VCaP (cell line): Measurements from ENCODE around the gene HS2ST1.

Source experiments
- H3K27ac ChIP-seq: fragments of 450-650 bp; 2 replicates; pipeline ENCODE4 v1.5.1; 2017
- TF ChIP-seq, protein P1 (sequence below): fragments of 450-650 bp; conservative IDR thresholded peaks from 2 replicates; pipeline ENCODE4 v1.5.1; 2017; ENCODE audit warnings: mild to moderate bottlenecking, moderate library complexity

HS2ST1 gene

DNA sequence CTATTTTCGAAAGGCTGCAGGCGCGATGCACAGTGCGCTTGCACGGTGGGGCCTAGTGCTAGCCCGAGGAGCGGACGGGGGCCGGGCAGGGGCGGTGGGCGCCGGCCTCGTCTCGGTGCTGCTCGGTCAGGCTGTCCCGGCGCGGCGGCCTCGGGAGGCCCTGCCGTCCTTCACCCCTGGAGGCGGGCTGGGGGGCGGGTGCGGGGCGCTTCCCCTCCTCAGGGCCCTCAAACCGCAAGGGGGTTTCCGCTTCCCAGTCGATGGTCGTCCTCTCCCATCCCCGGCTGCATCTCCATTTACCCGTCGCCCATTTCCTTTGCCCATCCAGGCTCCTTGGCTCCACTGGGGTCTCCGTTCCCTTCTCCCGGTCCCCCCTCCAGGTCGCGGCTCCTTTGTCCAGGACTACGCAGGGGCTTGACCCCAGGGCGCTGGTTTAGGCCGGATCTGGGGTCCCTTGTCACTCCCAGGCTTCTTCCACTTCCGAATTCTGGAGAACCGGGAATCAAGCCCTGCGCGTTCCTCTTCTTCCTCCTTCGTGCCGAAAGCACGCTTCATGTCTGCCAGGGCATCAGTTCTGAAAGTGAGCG lies 217.9 kb downstream of the HS2ST1 start:
- H3K27ac ChIP-seq: peak overlapping the region; percentile 18; the same call in 1 of the 2 replicates
- TF ChIP-seq, protein P1, sequence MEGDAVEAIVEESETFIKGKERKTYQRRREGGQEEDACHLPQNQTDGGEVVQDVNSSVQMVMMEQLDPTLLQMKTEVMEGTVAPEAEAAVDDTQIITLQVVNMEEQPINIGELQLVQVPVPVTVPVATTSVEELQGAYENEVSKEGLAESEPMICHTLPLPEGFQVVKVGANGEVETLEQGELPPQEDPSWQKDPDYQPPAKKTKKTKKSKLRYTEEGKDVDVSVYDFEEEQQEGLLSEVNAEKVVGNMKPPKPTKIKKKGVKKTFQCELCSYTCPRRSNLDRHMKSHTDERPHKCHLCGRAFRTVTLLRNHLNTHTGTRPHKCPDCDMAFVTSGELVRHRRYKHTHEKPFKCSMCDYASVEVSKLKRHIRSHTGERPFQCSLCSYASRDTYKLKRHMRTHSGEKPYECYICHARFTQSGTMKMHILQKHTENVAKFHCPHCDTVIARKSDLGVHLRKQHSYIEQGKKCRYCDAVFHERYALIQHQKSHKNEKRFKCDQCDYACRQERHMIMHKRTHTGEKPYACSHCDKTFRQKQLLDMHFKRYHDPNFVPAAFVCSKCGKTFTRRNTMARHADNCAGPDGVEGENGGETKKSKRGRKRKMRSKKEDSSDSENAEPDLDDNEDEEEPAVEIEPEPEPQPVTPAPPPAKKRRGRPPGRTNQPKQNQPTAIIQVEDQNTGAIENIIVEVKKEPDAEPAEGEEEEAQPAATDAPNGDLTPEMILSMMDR: no peak

DNA sequence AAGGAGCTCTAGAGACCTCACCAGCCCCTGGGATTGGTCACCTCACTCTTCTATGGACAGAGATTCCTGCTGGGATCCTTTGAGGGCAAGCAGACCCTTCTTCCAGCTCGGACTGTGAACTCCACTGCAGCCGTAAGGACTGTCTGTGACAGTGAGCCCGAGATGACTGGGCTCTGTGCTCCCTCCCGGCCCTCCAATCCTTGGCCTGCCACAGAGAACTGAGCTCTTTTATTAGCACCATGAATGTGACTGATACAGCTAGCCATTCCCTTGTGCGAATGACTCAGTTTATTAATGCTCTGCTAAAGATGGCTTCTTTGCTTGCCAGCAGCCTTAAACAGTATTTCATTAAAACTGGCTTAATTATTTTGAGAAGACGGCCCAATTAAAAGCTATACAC lies 219.6 kb downstream of the HS2ST1 start:
- no peak overlapping the region for H3K27ac ChIP-seq
- TF ChIP-seq, protein P1: no peak

DNA sequence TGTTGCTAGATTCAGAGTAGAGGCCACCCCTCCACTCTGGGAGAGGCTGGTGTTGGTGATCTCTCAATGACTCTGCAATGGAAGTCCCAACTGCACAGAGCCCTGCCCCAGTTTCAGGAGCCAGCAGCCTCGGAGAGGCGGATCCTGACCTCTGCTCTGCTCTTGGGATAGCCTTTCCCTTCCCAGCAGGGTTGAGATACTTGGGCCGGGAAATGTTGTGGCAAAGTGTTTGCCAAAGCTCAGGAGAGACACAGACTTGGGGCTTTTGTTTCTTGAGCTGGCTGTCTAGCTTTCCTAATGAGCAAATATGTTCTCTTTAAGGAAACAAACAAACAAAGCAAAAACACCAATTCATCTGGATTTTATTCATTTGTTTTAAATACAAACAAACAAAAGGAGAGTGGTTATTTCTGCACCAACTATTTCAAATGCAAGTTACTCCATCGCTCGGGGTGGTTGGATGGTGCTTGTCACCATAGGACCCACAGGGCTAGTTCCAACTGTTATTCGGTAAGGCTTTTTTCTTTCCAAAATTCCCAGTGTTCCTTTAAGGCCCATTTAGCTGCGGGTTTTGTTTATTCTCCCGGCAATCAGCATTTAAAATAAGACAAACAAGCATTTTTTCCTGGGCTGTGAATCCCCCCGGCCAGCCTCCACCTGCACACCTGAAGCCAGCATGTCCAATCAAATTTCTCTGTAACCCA lies 220.3 kb downstream of the HS2ST1 start:
- TF ChIP-seq, protein P1: no peak
- H3K27ac ChIP-seq: no peak overlapping the region

DNA sequence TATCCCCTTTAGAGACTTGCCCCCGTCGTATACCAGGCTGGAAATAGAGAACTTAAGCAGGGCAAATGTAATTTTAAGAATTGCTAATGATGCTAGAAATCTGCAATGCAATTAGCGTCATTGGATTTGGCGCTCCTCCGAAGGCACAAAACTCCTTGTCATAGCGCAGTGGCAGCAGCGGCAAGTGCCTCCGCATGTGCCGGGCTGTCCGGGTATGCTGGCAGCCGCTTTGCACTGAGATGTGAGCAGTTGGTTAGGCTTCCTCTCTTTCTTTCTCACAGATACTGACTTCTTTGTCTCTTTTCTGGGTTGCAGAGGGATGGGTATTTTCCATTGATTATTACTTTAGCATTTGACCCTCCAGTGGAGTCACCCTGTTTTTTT lies 220.9 kb downstream of the HS2ST1 start:
- TF ChIP-seq, protein P1: no peak
- H3K27ac ChIP-seq: no peak overlapping the region

DNA sequence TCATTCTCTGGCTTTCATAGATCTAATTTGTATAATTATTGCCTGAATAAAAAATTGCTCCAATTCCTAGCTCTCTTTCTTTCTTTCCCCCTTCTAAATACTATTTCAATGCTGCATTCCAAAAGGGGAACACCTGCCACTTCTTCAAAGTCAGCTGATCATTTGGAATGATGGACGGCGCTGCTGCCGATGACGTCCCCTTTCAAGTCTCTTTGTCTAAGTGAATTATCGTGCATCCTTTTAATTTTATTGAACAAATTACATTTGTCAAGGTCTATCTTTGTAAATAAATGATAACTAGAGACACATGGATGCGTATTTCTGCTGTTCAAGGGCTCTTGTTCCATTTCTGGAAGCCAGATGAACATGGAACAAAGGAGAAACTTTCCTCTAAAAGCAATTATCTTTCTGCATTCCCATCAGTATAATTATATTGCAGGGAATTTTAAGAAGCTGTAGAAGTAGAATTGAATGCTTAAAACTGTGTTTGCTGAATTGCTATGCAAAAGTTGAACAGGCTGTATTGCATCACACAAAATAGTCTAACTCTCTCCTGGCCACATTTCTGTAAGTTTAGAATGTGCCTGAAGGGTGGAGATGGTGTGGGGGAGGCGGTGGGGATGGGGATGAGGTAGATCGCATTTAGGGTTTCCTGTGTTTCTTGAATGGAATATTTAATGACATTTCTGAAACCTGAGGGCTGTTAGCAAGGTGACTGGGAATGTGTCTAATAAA lies 222.3 kb downstream of the HS2ST1 start:
- TF ChIP-seq, protein P1: no peak
- H3K27ac ChIP-seq: no peak overlapping the region

DNA sequence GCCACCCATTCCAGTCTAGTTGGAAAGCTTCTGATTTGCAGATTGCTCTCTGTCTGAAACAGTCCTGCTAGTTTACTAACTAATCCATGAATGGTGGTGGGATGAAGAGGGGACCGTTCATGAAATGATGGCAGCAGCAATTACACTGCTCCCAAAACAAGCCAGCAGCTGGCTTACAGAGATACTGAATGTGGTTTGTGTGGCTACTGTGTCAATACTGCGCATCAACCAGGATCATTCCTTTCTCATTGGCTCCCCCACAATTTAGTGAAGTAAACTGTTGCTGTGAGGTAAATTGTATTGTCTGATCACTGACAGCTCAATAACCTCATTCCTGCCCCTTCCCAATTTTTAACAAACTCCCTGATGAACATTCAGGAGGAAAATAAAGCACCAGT lies 222.9 kb downstream of the HS2ST1 start:
- H3K27ac ChIP-seq: no peak overlapping the region
- TF ChIP-seq, protein P1: no peak

DNA sequence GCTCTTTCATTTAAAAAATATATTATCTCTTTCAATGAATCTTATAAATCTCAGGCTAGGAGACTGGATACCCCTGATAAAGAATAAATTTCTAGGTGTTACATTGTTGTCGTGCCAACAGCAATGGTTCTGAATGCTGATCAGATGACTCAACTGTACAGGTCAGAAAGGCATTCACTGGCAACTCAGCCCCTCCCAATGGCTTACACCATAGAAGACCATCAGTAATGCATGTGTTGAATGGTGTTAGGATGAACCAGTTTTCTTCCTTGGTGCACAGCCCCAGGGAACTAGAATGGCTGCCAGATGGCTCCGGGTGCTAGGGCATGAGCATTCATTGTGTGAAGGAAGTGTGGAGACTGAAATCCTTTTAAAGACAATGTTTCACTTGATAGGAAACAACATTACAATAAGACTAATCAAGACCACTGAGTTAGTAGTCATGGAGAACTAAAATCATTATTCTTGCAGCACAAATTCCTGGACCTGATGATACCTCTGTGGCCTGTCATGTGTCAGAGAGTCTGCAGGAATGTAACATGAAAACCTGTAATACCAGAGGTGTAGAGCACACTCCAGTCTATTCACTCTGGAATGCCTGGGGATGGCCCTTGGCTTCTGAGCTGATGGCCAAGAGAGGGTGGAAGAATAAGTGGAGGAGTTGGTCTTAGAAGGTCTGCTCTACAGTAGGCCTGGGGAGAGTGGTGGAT lies 226.6 kb downstream of the HS2ST1 start:
- TF ChIP-seq, protein P1: no peak
- H3K27ac ChIP-seq: no peak overlapping the region
